NCI-H526 treated with DMSO at 0.1 percent for 48 hours (cell line): Measurements from ENCODE around the gene CDCP1.
"Not testable (repeated sequence)": the region's sequence is repeated elsewhere in the genome, so short reads cannot be mapped to it uniquely, and the experiment has no call there.

Source experiments
- DNase-seq: peaks from one replicate; lab custom pipeline; 2025; lab: John Stamatoyannopoulos, UW

Gene CDCP1

DNA sequence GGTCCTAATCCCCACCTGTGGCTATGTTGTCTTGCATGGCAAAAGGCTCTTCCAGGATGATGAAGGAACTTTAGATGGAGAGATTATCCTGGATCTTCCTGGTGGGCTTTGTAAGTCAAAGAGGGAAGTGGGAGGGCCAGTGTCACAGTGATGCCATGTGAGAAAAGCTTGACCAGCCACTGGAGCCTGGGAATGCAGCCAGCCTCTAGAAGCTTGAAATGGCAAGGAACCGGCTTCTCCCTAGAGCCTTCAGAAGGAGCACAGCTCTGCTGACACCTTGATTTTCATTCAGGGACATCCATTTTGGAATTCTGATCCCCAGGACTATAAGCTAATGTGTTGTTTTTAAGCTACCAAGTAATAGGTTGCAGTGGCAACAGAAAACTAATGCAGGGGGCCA lies 61.8 kb downstream of the CDCP1 start:
- DNase-seq: no peak

DNA sequence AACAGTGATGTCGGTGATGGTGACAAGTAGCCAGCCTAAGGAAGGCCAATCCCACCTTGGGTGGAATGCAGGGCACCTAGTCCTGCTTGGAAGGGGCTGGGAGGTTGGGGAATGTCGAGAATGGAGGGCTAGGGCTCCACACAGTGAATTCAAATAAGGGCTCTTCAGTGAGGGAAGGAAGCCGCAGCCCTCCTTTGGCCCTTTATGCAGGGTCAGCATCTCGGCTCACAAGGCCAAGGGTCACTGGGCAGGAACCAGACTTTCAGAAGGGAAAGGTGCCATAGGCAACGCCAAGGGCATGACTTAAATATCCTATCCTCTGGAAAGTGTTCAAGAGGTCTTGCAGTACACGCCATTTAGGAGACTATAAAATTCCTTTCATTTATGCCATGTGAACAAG lies 63.2 kb downstream of the CDCP1 start:
- DNase-seq: no peak

GRCh38 chr3:45082142-45082538 lies 64.0 kb downstream of the CDCP1 start:
- DNase-seq: no peak

DNA sequence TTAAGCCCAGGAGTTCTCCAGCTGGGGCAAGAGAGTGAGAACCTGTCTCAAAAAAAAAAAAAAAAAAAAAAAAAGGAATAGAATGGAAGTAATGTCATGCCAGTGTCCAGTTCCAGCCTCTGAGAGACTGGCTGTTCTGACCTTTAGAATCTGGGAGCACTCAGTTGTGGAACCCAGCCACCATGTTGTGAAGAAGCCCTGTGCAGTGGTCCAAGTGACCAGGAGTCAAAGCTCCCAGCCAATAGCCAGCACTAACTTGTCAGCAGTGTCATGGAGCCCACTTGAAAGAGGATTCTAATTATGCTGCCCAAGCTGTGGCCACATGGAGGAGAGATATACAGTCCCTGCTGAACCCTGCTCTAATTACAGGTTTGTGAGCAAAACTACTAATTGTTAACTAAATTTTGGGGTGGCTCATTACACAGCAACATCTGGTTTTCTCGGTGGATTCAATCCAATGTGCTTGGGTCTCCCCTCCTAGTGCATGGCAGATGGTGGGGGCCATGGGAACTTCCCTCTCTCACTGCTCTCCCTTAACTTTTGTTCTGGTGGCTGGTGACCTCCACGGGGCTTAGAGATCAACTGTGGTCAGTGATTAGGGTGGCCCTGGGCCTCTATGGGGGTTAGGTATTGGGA lies 64.6 kb downstream of the CDCP1 start:
- DNase-seq: no peak

GRCh38 chr3:45080824-45081223 lies 65.4 kb downstream of the CDCP1 start:
- no peak for DNase-seq

DNA sequence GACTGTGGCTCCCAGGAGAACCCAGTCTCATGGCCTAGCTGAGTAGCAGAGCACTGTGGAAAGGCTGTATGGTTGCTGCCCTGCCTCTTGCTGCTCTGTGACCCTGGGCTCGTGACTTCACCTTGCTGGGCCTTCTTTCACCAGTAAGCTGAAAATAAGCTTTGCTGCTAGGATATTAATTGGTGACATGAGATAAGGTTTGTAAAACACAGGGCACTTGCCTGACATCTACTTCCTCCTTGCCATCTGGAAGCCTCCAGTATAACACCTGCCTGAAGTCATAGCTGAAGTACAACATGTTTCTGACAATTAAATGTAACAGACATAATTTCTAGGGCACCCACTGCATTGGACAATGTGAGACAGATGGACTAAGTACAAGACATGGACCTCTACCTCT lies 66.5 kb downstream of the CDCP1 start:
- DNase-seq: no peak

DNA sequence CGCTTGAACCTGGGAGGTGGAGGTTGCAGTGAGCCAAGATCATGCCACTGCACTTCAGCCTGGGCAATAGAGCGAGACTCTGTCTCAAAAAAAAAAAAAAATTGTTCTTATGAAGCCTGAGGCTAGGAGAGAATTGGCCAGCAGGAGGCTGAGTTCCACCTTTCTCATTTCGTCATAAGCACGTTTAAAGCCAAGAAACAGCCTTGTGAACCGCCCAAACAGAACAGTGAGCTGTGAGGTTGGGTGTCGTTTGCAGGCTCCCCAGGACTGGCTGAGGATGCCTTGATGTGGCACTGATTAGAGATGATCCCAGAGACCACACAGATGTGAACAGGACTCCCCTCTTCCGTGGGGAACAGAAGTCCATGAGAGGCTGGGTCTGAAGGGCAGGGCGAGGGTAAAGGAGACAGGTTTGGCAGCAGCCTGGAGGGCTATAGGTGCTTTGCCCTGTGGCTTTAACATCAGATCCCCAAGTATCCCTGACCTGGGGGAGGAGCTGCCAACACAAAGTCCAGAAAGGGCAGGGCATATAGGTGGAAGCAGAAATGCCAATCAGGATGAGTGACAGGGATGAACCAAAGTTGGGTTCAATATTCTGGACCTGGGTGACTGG lies 67.2 kb downstream of the CDCP1 start:
- DNase-seq: no peak

DNA sequence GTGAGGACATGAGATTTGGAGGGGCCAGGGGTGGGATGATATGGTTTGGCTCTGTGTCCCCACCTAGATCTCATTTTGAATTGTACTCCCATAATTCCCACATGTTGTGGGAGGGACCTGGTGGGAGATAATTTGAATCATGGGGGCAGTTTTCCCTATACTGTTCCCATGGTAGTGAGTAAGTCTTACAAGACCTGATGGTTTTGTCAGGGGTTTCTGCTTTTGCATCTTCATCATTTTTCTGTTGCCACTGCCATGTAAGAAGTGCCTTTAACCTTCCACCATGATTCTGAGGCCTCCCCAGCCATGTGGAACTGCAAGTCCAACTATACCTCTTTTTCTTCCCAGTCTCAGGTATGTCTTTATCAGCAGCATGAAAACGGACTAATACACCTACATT lies 67.9 kb downstream of the CDCP1 start:
- not testable (repeated sequence) for DNase-seq

DNA sequence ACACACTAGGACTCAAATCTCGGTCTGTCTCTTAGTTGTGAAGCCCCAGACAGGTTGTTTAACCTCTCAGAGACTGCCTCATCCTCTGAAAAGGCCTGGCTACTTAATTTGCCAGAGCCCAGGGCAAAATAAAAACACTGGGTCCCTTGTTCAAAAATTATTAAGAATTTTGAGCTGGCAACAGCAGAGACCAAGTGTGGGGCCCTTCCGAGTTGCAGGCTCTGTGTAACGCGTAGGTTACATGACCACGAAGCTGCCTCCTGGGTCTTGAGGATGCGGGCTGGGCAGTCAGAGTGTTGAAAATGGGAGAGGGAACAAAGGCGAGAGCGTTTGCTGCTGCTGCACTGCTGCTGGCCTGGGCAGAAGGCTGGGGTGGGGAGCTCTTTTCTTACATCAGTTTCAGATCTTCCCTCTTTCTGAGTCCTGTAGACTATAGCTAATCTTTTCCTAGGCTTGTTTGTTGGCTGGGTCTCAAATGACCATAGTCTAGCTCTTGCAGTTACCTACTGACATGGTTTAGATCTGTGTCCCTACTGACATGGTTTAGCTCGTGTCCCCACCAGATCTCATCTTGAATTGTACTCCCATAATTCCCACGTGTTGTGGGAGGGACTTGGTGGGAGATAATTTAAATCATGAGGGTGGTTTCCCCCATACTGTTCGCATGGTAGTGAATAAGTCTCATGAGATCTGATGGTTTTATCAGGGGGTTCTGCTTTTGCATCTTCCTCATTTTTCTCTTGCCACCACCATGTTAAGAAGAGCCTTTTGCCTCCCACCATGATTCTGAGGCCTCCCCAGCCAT lies 70.2 kb downstream of the CDCP1 start:
- DNase-seq: no peak

GRCh38 chr3:45071075-45071474 lies 75.1 kb downstream of the CDCP1 start:
- no peak for DNase-seq

GRCh38 chr3:45067941-45068340 lies 78.2 kb downstream of the CDCP1 start:
- no peak for DNase-seq

DNA sequence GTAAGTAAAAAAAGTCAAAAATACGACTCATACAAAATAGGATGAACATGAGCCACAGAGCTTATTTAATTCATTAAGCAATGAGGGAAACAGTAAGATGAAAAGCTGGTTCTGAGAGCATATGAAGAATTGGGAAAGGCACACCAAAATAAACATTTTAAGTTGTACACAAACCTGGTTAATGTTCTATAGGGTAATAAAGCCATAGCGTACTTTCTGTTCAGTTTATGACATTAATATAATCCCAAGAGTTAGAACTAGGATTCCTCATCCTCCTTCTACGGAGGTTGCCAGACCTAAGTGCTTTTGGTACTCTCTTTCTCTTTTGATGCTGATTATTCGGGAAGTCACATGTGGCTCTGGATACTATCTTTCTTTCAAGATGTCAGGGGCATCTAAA lies 78.7 kb downstream of the CDCP1 start:
- no peak for DNase-seq

DNA sequence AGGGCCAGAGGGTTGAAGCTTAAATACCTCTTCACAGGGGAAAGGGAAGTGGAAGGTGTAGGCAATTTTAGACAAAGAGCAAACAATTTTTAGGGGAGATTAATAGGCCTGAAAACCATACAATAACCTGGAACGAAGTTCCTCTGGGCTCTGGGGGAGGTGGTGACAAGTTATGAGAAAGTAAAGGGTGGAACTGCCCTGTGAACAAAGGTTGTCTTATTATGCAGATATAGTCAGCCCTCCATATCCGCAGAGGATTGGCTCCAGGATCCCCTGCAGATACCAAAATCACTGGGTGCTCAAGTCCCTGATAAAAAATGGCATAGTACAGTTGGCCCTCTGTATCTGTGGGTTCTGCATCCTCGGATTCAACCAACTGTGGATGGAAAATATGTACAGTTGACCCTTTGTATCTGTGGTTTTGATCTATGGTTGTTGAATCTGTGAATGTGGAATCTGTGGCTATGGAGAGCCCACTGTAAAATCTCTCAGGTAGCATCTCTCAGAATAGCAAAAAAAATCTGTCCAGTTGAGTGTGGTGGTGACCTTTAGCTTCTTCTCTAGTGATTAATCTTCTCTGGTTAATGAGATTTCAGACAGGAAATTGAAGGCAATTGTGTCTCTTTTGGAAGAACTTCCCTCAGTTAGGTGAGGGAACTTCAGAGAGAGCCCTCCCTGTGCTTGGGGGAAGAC lies 79.9 kb downstream of the CDCP1 start:
- no peak for DNase-seq

- no peak for DNase-seq
Observed at GRCh38 chr3:45065373-45065720, 80.8 kb downstream of the CDCP1 start.

- no peak for DNase-seq
Observed at GRCh38 chr3:45064512-45065372, 81.4 kb downstream of the CDCP1 start.

DNA sequence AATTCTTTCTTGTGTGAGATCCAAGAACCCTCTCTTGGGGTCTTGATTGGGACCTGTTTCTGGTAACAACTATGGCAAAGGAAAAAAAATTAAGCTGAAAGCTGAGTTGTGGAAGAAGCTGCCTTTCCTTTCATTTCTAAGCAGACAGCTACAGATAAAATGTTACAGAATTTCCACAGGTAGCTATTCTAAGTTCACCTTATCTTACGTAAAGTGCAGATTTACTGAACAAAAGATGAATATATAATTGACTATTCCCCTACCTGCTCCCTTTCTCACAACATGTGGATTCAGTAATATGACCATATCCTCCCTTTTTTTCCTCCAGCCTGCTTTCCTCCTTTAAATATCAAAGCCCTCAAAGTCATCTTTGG lies 83.5 kb downstream of the CDCP1 start:
- no peak for DNase-seq

GRCh38 chr3:45060165-45060892 lies 85.8 kb downstream of the CDCP1 start:
- DNase-seq: no peak

GRCh38 chr3:45059132-45059531 lies 87.0 kb downstream of the CDCP1 start:
- no peak for DNase-seq

GRCh38 chr3:45057557-45057956 lies 88.6 kb downstream of the CDCP1 start:
- no peak for DNase-seq

DNA sequence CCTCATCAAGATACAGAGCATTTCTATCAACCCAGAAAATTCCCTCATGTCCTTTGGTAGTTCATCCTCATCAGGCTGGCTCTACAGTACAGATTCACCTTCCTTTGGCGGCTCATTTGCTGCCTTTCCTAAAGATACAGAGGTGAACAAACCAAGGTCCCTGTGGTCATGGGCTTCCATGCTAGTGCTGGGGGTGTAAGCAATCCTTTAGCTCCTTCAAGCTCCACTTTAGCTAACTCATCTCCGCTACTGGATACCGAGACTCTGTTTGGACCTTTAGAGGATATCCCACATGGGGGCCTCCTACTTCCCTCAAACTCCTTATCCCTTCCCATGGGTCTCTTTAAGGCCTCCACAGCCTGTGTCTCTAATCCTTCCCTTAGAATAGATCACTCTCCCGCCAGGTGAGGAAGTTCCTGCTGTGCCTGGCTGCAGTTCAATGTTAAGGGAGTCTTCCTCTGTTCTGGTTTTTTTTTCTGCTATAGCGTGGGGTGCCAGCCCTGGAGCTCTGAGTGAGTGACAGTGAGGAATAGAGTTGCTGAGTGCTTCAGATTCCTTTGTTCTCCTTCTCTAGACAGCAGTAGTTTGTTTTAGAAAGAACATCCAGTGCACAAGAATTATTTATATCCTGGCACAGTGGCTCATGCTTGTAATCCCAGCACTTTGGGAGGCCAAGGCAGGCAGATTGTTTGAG lies 89.4 kb downstream of the CDCP1 start:
- DNase-seq: no peak
